Measurements from ENCODE around the gene C2.
A peak's percentile ranks its signal among the peaks of the same experiment; 100 is the strongest.

The C2 gene

GRCh38 chr6:31968791-31969711 is 41.5 kb downstream of the C2 start:
- WGBS (ENCODE audit: insufficient coverage): 95% methylated on average over 14 of the region's 23 CpGs
- Histone ChIP-seq H3K4me3 (ENCODE audit: control insufficient read depth in 1 of 7, extremely low read depth in 1 of 7, insufficient read depth in 4 of 7, low read depth in 2 of 7, low read length in 6 of 7) (no peak overlapping the region), H3K36me3 (ENCODE audit: control insufficient read depth in 4 of 4, insufficient read depth in 4 of 4, low read length in 3 of 4) (peaks cover 9 to 65% (median 53%) of the 10 kb centered on the region in 4 experiments), H3K27ac (ENCODE audit: insufficient read depth in 1 of 2, low read depth in 1 of 2, low read length in 2 of 2, poor library complexity in 1 of 2, severe bottlenecking in 2 of 2) (peak overlapping the region in 1 of 2 experiments; percentile 35), H3K4me1 (ENCODE audit: control extremely low read depth in 1 of 4, control insufficient read depth in 4 of 4, insufficient read depth in 4 of 4, low read length in 3 of 4) (peaks cover 3 to 27% (median 23%) of the 10 kb centered on the region in 4 experiments), H3K9me3 (ENCODE audit: control extremely low read depth in 1 of 5, control insufficient read depth in 4 of 5, insufficient read depth in 2 of 5, low read depth in 1 of 5, low read length in 4 of 5) (no peaks in the 10 kb centered on the region), H3K27me3 (replicated peaks in 2 of 5; ENCODE audit: control insufficient read depth in 4 of 5, insufficient read depth in 5 of 5, low read length in 4 of 5) (no peaks in the 10 kb centered on the region)
- POLR2A ChIA-PET: no interaction called here
- no peak for DNase-seq
- CTCF ChIA-PET: interaction anchor here (1.6 to 6.2 kb wide), 2 partner anchors 10 to 78 kb away, joined by 4 to 37 read pairs; partner anchors contain the start of genes NELFE and SKIC2

- H3K27ac ChIP-seq (ENCODE audit: insufficient read depth in 1 of 2, low read depth in 1 of 2, low read length in 2 of 2, poor library complexity in 1 of 2, severe bottlenecking in 2 of 2): peak overlapping the region in 1 of 2 experiments; percentile 99
- peaks cover 3 to 27% (median 23%) of the 10 kb centered on the region in 4 experiments for H3K4me1 ChIP-seq (ENCODE audit: control extremely low read depth in 1 of 4, control insufficient read depth in 4 of 4, insufficient read depth in 4 of 4, low read length in 3 of 4)
- H3K27me3 ChIP-seq (replicated peaks in 2 of 5; ENCODE audit: control insufficient read depth in 4 of 5, insufficient read depth in 5 of 5, low read length in 4 of 5): no peaks in the 10 kb centered on the region
- ChIA-PET POLR2A (interaction anchor here (1.2 kb wide), 1 partner anchor 11 kb away, joined by 3 read pairs; the partner anchor contains the start of genes NELFE and SKIC2), CTCF (interaction anchor here (0.8 to 6.2 kb wide), 4 partner anchors 11 to 350 kb away, joined by 3 to 37 read pairs (median 6); partner anchors contain the start of genes NELFE and SKIC2)
- H3K4me3 ChIP-seq (ENCODE audit: control insufficient read depth in 1 of 7, extremely low read depth in 1 of 7, insufficient read depth in 4 of 7, low read depth in 2 of 7, low read length in 6 of 7): no peak overlapping the region
- 84% methylated on average over 8 of the region's 17 CpGs for WGBS (ENCODE audit: insufficient coverage)
- H3K9me3 ChIP-seq (ENCODE audit: control extremely low read depth in 1 of 5, control insufficient read depth in 4 of 5, insufficient read depth in 2 of 5, low read depth in 1 of 5, low read length in 4 of 5): no peaks in the 10 kb centered on the region
- H3K36me3 ChIP-seq (ENCODE audit: control insufficient read depth in 4 of 4, insufficient read depth in 4 of 4, low read length in 3 of 4): peaks cover 9 to 57% (median 48%) of the 10 kb centered on the region in 4 experiments
- no peak for DNase-seq
Measured at GRCh38 chr6:31969712-31970603, 42.4 kb downstream of the C2 start.

- H3K27me3 ChIP-seq (replicated peaks in 2 of 5; ENCODE audit: control insufficient read depth in 4 of 5, insufficient read depth in 5 of 5, low read length in 4 of 5): no peaks in the 10 kb centered on the region
- H3K27ac ChIP-seq (ENCODE audit: insufficient read depth in 1 of 2, low read depth in 1 of 2, low read length in 2 of 2, poor library complexity in 1 of 2, severe bottlenecking in 2 of 2): peak overlapping the region; percentile 98 to 99
- ChIA-PET POLR2A (interaction anchor here (1.2 kb wide), 1 partner anchor 12 kb away, joined by 3 read pairs; the partner anchor contains the start of genes NELFE and SKIC2), CTCF (interaction anchor here (0.8 to 6.2 kb wide), 5 partner anchors 11 to 351 kb away, joined by 3 to 37 read pairs (median 4); partner anchors contain the start of genes NELFE and SKIC2)
- WGBS (ENCODE audit: insufficient coverage): 91% methylated on average over 17 of the region's 18 CpGs
- no peak for DNase-seq
- H3K9me3 ChIP-seq (ENCODE audit: control extremely low read depth in 1 of 5, control insufficient read depth in 4 of 5, insufficient read depth in 2 of 5, low read depth in 1 of 5, low read length in 4 of 5): no peaks in the 10 kb centered on the region
- H3K4me3 ChIP-seq (ENCODE audit: control insufficient read depth in 1 of 7, extremely low read depth in 1 of 7, insufficient read depth in 4 of 7, low read depth in 2 of 7, low read length in 6 of 7): peak overlapping the region in 6 of 7 experiments; percentile 80 to 95 (median 86)
- H3K4me1 ChIP-seq (ENCODE audit: control extremely low read depth in 1 of 4, control insufficient read depth in 4 of 4, insufficient read depth in 4 of 4, low read length in 3 of 4): peaks cover 3 to 27% (median 23%) of the 10 kb centered on the region in 4 experiments
- H3K36me3 ChIP-seq (ENCODE audit: control insufficient read depth in 4 of 4, insufficient read depth in 4 of 4, low read length in 3 of 4): peaks cover 7 to 50% (median 44%) of the 10 kb centered on the region in 4 experiments
Measured at GRCh38 chr6:31970604-31971271, 43.2 kb downstream of the C2 start.

GRCh38 chr6:31971279-31971992 is 43.9 kb downstream of the C2 start:
- no peak for DNase-seq
- ChIA-PET POLR2A (interaction anchor here (0.6 to 2.6 kb wide), 4 partner anchors 13 to 225 kb away, joined by 3 to 12 read pairs (median 4); partner anchors contain the start of genes NELFE, SKIC2 and ZBTB12), CTCF (interaction anchor here (1.5 to 6.2 kb wide), 2 partner anchors 12 to 146 kb away, joined by 3 to 37 read pairs; partner anchors contain the start of genes NELFE and SKIC2)
- no peaks in the 10 kb centered on the region for H3K27me3 ChIP-seq (replicated peaks in 2 of 5; ENCODE audit: control insufficient read depth in 4 of 5, insufficient read depth in 5 of 5, low read length in 4 of 5)
- peak overlapping the region; percentile 80 to 95 (median 87) for H3K4me3 ChIP-seq (ENCODE audit: control insufficient read depth in 1 of 7, extremely low read depth in 1 of 7, insufficient read depth in 4 of 7, low read depth in 2 of 7, low read length in 6 of 7)
- peaks cover 7 to 43% (median 38%) of the 10 kb centered on the region in 4 experiments for H3K36me3 ChIP-seq (ENCODE audit: control insufficient read depth in 4 of 4, insufficient read depth in 4 of 4, low read length in 3 of 4)
- 29% methylated on average over 22 of the region's 29 CpGs for WGBS (ENCODE audit: insufficient coverage)
- peak overlapping the region; percentile 98 to 99 for H3K27ac ChIP-seq (ENCODE audit: insufficient read depth in 1 of 2, low read depth in 1 of 2, low read length in 2 of 2, poor library complexity in 1 of 2, severe bottlenecking in 2 of 2)
- H3K9me3 ChIP-seq (ENCODE audit: control extremely low read depth in 1 of 5, control insufficient read depth in 4 of 5, insufficient read depth in 2 of 5, low read depth in 1 of 5, low read length in 4 of 5): no peaks in the 10 kb centered on the region
- peaks cover 3 to 27% (median 23%) of the 10 kb centered on the region in 4 experiments for H3K4me1 ChIP-seq (ENCODE audit: control extremely low read depth in 1 of 4, control insufficient read depth in 4 of 4, insufficient read depth in 4 of 4, low read length in 3 of 4)

GRCh38 chr6:31971993-31972708 is 44.6 kb downstream of the C2 start, which contains the start of gene DXO:
Gene DXO (minus strand): TSS chr6:31972138. CDS start chr6:31971675, 463 bp downstream.
- Histone ChIP-seq H3K9me3 (ENCODE audit: control extremely low read depth in 1 of 5, control insufficient read depth in 4 of 5, insufficient read depth in 2 of 5, low read depth in 1 of 5, low read length in 4 of 5) (no peaks in the 10 kb centered on the region), H3K4me1 (ENCODE audit: control extremely low read depth in 1 of 4, control insufficient read depth in 4 of 4, insufficient read depth in 4 of 4, low read length in 3 of 4) (peaks cover 3 to 27% (median 23%) of the 10 kb centered on the region in 4 experiments), H3K4me3 (ENCODE audit: control insufficient read depth in 1 of 7, extremely low read depth in 1 of 7, insufficient read depth in 4 of 7, low read depth in 2 of 7, low read length in 6 of 7) (peak within 1 kb of the TSS; percentile 80 to 95 (median 87)), H3K36me3 (ENCODE audit: control insufficient read depth in 4 of 4, insufficient read depth in 4 of 4, low read length in 3 of 4) (peaks cover 7 to 36% (median 31%) of the 10 kb centered on the region in 4 experiments), H3K27ac (ENCODE audit: insufficient read depth in 1 of 2, low read depth in 1 of 2, low read length in 2 of 2, poor library complexity in 1 of 2, severe bottlenecking in 2 of 2) (peak within 1 kb of the TSS; percentile 98 to 99), H3K27me3 (replicated peaks in 2 of 5; ENCODE audit: control insufficient read depth in 4 of 5, insufficient read depth in 5 of 5, low read length in 4 of 5) (no peaks in the 10 kb centered on the region)
- ChIA-PET POLR2A (interaction anchor here (0.6 to 2.6 kb wide), 5 partner anchors 13 to 434 kb away, joined by 3 to 12 read pairs (median 3); partner anchors contain the start of genes NELFE, SKIC2 and ZBTB12), CTCF (interaction anchor here (1.5 to 6.2 kb wide), 2 partner anchors 13 to 145 kb away, joined by 3 to 37 read pairs; partner anchors contain the start of genes NELFE and SKIC2)
- under 1% methylated on average over 42 of the region's 62 CpGs for WGBS (ENCODE audit: insufficient coverage)
- peak; percentile 99 to 100 (median 99) for DNase-seq

All from common myeloid progenitor, CD34-positive (primary cell).